Measurements from ENCODE around the gene KMT2B.
A peak's percentile ranks its signal among the peaks of the same experiment; 100 is the strongest.
"Not testable (repeated sequence)": the region's sequence is repeated elsewhere in the genome, so short reads cannot be mapped to it uniquely, and the experiment has no call there.

KMT2B gene

DNA sequence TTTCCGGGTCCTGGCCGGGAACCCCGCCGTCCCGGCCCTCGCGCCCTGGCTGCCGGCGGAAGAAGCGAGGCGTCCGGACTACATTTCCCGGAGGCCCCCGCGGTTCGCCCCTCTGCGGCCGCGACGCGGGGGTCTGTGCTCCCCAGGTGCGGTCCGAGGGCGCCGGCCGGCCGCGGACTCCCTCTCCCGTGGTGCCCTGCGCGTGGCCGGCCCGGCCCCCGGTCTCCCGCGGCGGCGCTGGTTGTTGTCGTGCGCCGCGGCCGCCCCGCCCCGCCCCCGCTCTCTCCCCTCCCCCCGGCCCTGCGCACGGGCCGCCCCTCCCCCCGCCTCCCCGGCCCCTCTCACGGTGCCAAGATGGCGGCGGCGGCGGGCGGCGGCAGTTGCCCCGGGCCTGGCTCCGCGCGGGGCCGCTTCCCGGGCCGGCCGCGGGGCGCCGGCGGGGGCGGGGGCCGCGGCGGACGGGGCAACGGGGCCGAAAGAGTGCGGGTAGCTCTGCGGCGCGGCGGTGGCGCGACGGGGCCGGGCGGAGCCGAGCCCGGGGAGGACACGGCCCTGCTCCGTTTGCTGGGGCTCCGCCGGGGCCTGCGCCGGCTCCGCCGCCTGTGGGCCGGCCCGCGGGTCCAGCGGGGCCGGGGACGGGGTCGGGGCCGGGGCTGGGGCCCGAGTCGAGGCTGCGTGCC is at the start of gene KMT2B:
TSS of gene KMT2B (plus strand) at position 339 of the 680 bp plus-strand sequence. CDS start at position 355, 16 bp downstream.
- no peak for DNase-seq

DNA sequence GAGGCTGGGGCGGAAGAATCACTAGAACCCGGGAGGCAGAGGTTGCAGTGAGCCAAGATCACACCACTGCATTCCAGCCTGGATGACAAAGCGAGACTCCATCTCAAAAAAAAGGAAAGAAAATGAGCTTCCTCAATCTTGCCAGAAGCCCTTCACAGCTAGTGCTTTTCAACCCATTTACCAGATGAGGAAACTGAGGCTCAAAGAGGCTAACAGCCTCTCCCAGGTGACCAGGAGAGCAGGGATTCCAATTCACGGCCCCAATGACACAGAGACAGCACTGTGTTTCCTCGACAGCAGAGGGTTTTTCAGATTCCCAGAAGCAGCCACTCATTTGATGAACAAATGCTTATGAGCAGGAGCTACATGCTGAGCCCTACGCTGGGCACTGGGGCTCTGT is 48.2 kb upstream of the KMT2B start:
- DNase-seq, result no peak

- no peak for DNase-seq
Measured at GRCh38 chr19:35669974-35670373, 47.8 kb upstream of the KMT2B start.

DNA sequence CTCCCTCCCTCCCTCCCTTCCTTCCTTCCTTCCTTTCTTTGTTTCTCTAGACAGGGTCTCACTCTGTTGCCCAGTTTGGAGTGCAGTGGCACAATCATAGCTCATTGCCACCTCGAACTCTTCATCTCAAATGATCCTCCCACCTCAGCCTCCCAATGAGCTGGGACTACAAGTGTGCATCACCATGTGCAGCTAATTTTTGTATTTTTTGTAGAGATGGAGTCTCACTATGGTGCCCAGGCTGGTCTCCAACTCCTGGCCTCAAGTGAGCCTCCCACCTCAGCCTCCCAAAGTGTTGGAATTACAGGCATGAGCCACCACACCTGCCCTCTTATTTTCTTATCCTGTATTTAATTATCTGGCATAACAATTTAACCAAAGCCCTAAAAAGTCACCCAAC is 47.1 kb upstream of the KMT2B start:
- DNase-seq, result no peak

GRCh38 chr19:35671818-35672217 is 46.0 kb upstream of the KMT2B start:
- no peak for DNase-seq

GRCh38 chr19:35673121-35673804 is 44.5 kb upstream of the KMT2B start:
- no peak for DNase-seq

- DNase-seq, result no peak
Measured at GRCh38 chr19:35675589-35676140, 42.1 kb upstream of the KMT2B start.

- no peak for DNase-seq
Measured at GRCh38 chr19:35689836-35690235, 28.0 kb upstream of the KMT2B start.

DNA sequence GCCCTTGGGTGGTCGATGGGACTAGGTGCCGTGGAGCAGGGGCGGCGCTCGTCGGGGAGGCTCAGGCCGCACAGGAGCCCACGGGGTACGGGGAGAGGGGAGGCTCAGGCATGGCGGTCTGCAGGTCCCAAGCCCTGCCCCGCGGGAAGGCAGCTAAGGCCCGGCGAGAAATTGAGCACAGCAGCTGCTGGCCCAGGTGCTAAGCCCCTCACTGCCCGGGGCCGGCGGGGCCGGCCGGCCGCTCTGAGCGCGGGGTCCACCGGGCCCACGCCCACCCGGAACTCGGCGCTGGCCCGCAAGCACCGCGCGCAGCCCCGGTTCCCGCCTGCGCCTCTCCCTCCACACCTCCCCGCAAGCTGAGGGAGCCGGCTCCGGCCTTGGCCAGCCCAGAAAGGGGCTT is 26.7 kb upstream of the KMT2B start:
- DNase-seq, result not testable (repeated sequence)

GRCh38 chr19:35692010-35692409 is 25.8 kb upstream of the KMT2B start:
- no peak for DNase-seq

DNA sequence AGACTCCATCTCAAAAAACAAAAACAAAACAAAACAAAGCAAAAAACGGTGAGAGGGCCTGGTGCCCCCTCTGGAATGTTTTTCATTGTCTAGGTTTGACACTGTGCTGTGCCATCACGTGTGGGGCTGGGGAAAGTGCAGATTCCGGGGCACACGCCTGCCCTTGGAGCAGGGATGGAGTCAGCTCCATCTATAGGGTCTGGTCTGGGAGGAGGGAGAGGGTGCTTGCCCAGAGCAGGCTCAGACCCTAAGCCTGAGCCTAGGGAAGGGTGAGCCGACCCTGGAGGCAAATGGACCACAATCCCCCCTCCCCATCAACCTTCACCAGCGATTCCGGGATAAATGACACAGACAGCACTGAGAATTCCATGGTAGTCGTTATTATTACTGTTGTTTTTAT is 24.4 kb upstream of the KMT2B start:
- no peak for DNase-seq

DNA sequence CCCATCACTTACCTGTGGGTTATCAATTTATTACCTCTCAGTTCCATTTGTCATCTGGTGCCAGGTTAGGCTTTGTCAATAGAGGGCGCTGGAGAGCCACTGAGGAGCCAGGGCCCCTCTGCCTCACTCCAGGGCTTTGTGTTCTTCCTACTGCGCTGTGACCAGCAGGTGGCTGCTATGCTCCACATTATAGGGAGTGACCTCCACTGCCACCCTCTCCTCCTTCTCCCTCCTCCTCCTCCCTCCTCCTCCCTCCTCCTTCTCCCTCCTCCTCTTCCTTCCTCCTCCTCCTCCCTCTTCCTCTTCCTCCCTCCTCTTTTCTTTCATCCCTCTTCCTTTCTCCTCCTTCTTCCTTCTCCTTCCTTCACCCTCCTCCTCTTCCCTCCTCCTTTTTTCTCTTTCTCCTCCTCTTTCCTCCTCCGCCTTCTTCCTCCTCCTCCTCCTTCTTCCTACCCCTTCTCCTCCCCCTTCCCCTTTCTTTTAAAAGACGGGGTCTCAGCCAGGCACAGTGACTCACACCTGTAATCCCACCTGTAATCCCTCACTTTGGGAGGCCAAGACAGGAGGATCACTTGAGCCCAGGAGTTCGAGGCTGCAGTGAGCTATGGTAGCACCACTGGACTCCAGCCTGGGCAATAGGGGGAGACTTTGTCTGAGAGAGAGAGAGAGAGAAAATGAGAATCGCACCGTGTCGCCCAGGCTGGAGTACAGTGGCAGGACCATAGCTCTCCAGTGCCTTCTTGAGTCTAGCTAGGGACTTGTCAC is 23.8 kb upstream of the KMT2B start:
- DNase-seq, result peak; percentile 60

DNA sequence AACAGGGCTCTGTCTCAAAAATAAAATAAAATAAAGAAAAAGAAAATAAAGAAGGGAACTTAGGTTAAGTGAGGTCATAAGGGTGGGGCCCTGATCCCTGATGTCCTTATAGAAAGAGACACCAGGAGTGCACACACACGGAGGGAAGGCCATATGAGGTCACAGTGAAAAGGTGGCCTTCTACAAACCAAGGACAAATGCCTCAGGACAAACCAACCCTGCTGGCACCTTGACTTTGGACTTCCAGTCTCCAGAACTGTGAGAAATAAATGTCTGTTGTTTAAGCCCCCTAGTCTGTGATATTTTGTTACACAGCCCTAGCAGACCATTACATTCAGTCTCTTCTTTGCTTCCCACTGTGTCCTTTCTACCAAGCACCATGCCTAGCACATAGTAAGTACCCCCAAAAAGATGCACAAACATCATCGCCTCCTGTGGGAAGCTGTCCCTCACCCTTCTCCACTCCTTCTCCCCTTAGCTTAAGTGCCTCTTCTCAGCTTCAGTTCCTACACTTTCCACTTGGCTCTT is 21.8 kb upstream of the KMT2B start:
- no peak for DNase-seq

GRCh38 chr19:35696835-35697234 is 21.0 kb upstream of the KMT2B start:
- DNase-seq, result no peak

- peak; percentile 84 for DNase-seq
Measured at GRCh38 chr19:35702223-35703012, 15.4 kb upstream of the KMT2B start.

GRCh38 chr19:35703343-35703742 is 14.5 kb upstream of the KMT2B start:
- no peak for DNase-seq

GRCh38 chr19:35704218-35704617 is 13.6 kb upstream of the KMT2B start, which contains the start of gene ZBTB32:
Gene ZBTB32 (plus strand): TSS chr19:35704558. CDS start chr19:35714627, 10,069 bp downstream.
- no peak for DNase-seq

- DNase-seq, result no peak
Measured at GRCh38 chr19:35708391-35708790, 9.4 kb upstream of the KMT2B start.

DNA sequence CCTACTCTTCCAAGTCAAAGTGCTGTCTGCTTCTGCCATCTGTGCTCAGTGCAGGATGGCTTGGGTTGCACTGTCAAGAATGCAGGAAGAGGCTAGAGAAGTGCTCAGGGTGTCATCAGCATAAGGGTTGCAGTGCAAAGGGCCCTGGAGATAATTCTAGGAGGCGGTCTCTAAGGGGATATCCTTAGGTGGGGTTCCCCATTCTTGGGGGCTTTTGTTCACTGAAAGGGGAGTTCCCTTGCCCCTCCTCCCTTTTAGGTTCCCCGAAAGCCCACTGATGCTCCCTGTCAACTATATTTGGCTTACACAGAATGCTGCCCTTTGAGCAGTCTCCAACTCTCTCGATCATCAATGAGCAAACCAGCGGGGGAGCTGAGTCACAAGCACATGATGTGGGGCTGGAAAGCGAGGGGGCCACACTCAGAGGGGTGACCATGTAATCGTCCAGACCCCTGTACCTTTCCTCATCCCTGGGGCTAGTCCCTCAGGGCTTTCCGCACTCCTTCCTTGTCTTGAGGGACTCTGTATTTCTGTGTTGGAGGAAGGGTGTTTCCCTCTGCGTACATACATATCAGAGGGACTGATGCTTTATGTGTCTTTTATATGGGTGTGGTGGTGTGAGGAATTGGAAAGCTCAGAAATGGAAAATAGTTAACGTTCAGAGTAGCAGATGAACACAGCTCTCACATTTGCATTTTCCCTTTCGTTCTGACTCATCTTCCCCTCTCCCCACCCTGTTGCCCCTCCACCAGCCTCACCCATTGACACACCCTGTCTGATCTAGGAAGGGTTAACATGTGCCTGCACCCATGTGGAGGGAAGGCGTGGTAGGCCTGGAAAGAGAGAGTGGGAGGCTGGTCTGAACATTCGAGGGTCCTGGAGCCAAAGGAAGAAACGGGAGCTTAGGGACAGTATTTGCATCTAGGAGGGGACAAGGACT is 6.7 kb upstream of the KMT2B start:
- DNase-seq, result no peak

- DNase-seq, result no peak
Measured at GRCh38 chr19:35712567-35713505, 5.0 kb upstream of the KMT2B start.

Measured in GF-D8 (cell line).